ENCODE data around the gene SLC15A3.

DNA sequence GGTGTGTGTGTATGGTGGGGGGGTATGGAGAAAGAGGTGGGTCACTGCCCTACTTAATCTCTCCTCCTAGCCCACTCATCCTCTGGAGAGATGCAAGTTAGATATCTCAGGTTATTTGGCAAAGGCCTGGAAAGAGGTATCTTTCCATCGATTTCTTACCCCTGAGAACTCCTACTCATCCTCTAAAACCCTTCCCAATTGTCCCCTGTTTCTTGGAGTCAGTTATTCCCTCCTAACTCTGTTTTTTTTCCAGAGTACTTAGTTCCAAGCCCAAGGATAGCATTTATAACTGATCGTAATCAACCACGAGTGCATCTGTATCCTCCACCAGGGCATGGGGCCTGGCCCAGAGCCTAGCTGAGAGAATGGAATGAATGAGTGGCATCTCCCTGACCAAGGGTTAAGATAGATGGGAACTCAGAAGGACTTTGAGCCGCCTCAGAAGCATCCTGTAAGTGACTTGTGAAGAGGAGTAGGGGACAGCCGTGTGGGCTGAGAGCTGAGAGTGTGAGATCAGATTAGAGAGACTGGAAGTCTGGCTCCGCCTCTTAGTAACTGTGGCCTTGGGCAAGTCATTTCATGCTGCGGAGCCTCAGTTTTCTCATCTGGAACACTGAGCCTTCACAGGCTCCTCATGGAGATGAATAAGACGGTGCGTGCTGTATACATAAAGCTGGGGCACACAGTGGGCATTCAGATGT lies 35.8 kb upstream of the SLC15A3 start:
- TF ChIP-seq, protein P1, sequence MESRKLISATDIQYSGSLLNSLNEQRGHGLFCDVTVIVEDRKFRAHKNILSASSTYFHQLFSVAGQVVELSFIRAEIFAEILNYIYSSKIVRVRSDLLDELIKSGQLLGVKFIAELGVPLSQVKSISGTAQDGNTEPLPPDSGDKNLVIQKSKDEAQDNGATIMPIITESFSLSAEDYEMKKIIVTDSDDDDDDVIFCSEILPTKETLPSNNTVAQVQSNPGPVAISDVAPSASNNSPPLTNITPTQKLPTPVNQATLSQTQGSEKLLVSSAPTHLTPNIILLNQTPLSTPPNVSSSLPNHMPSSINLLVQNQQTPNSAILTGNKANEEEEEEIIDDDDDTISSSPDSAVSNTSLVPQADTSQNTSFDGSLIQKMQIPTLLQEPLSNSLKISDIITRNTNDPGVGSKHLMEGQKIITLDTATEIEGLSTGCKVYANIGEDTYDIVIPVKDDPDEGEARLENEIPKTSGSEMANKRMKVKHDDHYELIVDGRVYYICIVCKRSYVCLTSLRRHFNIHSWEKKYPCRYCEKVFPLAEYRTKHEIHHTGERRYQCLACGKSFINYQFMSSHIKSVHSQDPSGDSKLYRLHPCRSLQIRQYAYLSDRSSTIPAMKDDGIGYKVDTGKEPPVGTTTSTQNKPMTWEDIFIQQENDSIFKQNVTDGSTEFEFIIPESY (IDR thresholded peaks at IDR 0.05; ENCODE audit: borderline replicate concordance, low read depth), result no peak
- TF ChIP-seq, protein P2, sequence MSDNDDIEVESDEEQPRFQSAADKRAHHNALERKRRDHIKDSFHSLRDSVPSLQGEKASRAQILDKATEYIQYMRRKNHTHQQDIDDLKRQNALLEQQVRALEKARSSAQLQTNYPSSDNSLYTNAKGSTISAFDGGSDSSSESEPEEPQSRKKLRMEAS (IDR thresholded peaks at IDR 0.05; ENCODE audit: low read depth), result no peak
- TF ChIP-seq YY1 (IDR thresholded peaks at IDR 0.05; ENCODE audit: low read depth) (no peak), RCOR1 (IDR thresholded peaks at IDR 0.05; ENCODE audit: low read length) (no peak)
- TF ChIP-seq, protein P3, sequence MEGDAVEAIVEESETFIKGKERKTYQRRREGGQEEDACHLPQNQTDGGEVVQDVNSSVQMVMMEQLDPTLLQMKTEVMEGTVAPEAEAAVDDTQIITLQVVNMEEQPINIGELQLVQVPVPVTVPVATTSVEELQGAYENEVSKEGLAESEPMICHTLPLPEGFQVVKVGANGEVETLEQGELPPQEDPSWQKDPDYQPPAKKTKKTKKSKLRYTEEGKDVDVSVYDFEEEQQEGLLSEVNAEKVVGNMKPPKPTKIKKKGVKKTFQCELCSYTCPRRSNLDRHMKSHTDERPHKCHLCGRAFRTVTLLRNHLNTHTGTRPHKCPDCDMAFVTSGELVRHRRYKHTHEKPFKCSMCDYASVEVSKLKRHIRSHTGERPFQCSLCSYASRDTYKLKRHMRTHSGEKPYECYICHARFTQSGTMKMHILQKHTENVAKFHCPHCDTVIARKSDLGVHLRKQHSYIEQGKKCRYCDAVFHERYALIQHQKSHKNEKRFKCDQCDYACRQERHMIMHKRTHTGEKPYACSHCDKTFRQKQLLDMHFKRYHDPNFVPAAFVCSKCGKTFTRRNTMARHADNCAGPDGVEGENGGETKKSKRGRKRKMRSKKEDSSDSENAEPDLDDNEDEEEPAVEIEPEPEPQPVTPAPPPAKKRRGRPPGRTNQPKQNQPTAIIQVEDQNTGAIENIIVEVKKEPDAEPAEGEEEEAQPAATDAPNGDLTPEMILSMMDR (IDR thresholded peaks at IDR 0.05), result no peak

Data from SK-N-SH (cell line).